H1 (cell line): ENCODE measurements around the gene VENTX. TPM values are rescaled to one million over a fixed set of nuclear protein-coding genes. Genes with fewer than 3 reads are reported as not detected.

ENCODE experiments used
- CTCF ChIA-PET: fragments of 300-600 bp; sonication (Branson Sonifier 250); formaldehyde crosslinking; loops from one replicate; lab custom pipeline; 2021; ENCODE audit not compliant: partially characterized antibody; lab: Charles Lee
- POLR2A ChIA-PET: fragments of 300-600 bp; sonication (Branson Sonifier 250); formaldehyde crosslinking; loops from one replicate; lab custom pipeline; 2021; ENCODE audit warnings: inconsistent platforms; ENCODE audit not compliant: partially characterized antibody; lab: Charles Lee
- DNase-seq, 2 experiments: peaks; one replicate each; pipeline versions ENCODE4 v3.0.0 to v3.0.0-alpha.2; 2010 to 2022; ENCODE audit warnings: low spot score in 2 of 2, low read depth in 1 of 2, mixed read lengths in 1 of 2
- FAIRE-seq: peaks from 2 replicates; lab custom pipeline; 2011; peaks lifted over from hg19 to GRCh38; lab: Jason Lieb, UNC
- H2AFZ ChIP-seq: 2 replicates; pipeline ENCODE4 v1.8.1; 2012; ENCODE audit warnings: low read length, inconsistent platforms
- H2AK5ac ChIP-seq: 2 replicates; pipeline ENCODE4 v1.6.1; 2013; ENCODE audit warnings: low read depth, low read length
- H2BK120ac ChIP-seq: replicated peaks from 2 replicates; pipeline ENCODE3; 2013; ENCODE audit warnings: low read depth, low read length, inconsistent platforms
- H2BK12ac ChIP-seq: 2 replicates; pipeline ENCODE4 v1.6.1; 2013; ENCODE audit warnings: low read depth, low read length
- H2BK15ac ChIP-seq: 2 replicates; pipeline ENCODE4 v1.6.1; 2013; ENCODE audit warnings: low read length
- H2BK20ac ChIP-seq: 2 replicates; pipeline ENCODE4 v1.6.1; 2013; ENCODE audit warnings: low read length
- H2BK5ac ChIP-seq: 2 replicates; pipeline ENCODE4 v1.6.1; 2013; ENCODE audit warnings: low read depth, low read length
- H3K14ac ChIP-seq: 2 replicates; pipeline ENCODE4 v1.6.1; 2013; ENCODE audit warnings: inconsistent platforms; ENCODE audit not compliant: insufficient read length
- H3K18ac ChIP-seq: 2 replicates; pipeline ENCODE4 v1.6.1; 2013; ENCODE audit warnings: low read length; ENCODE audit errors: extremely low read depth
- H3K23ac ChIP-seq: 2 replicates; pipeline ENCODE4 v1.6.1; 2013; ENCODE audit warnings: inconsistent platforms; ENCODE audit not compliant: insufficient read length
- H3K23me2 ChIP-seq: 2 replicates; pipeline ENCODE4 v1.6.1; 2013; ENCODE audit warnings: low read depth, low read length
- H3K27ac ChIP-seq: 2 replicates; pipeline ENCODE4 v1.6.1; 2011; ENCODE audit warnings: low read depth, low read length, inconsistent platforms
- H3K27me3 ChIP-seq, 4 experiments: replicated peaks in 1 of 4; 1 replicate in 1 of 4; 2 replicates in 3 of 4; pipeline versions ENCODE4 v1.6.1 to v1.8.1; 2011 to 2013; ENCODE audit warnings: low read length in 3 of 4, mild to moderate bottlenecking in 3 of 4, inconsistent platforms in 2 of 4, mixed read lengths in 2 of 4, moderate library complexity in 1 of 4; ENCODE audit not compliant: control insufficient read depth in 3 of 4, insufficient read depth in 3 of 4; ENCODE audit errors: extremely low read depth in 1 of 4
- H3K36me3 ChIP-seq, 4 experiments: 2 replicates each; pipeline versions ENCODE4 v1.6.1 to v1.8.1; 2011 to 2013; ENCODE audit warnings: mild to moderate bottlenecking in 4 of 4, low read length in 3 of 4, moderate library complexity in 2 of 4, control low read depth in 1 of 4, inconsistent platforms in 1 of 4; ENCODE audit not compliant: insufficient read depth in 4 of 4, control insufficient read depth in 2 of 4
- H3K4ac ChIP-seq: replicated peaks from 2 replicates; pipeline ENCODE3; 2013; ENCODE audit warnings: low read length, low read depth, mixed read lengths, inconsistent platforms; ENCODE audit not compliant: insufficient read length
- H3K4me1 ChIP-seq, 4 experiments: replicated peaks in 1 of 4; 1 replicate in 1 of 4; 2 replicates in 3 of 4; pipeline versions ENCODE4 v1.6.1 to v1.8.1; 2011 to 2013; ENCODE audit warnings: low read length in 3 of 4, inconsistent platforms in 2 of 4, mixed read lengths in 1 of 4; ENCODE audit not compliant: insufficient read depth in 4 of 4, control insufficient read depth in 3 of 4
- H3K4me2 ChIP-seq, 2 experiments: 2 replicates each; pipeline versions ENCODE4 v1.6.1 to v1.8.1; 2011 to 2013; ENCODE audit warnings: low read depth in 2 of 2, low read length in 2 of 2, control low read depth in 1 of 2, inconsistent platforms in 1 of 2, mild to moderate bottlenecking in 1 of 2; ENCODE audit not compliant: insufficient read depth in 1 of 2
- H3K4me3 ChIP-seq, 4 experiments: fragments of 200-600, 300-600 bp in 1 of 4; sonication (generic), shearing (Covaris generic), sonication (Bioruptor Twin) in 1 of 4; 2 replicates each; pipeline versions ENCODE4 v1.5.1 to v1.8.1; 2011 to 2016; ENCODE audit warnings: low read length in 4 of 4, low read depth in 3 of 4, control low read depth in 2 of 4, inconsistent platforms in 2 of 4, mild to moderate bottlenecking in 2 of 4, mixed read lengths in 1 of 4, moderate library complexity in 1 of 4; ENCODE audit not compliant: insufficient read depth in 2 of 4; ENCODE audit errors: extremely low read depth in 1 of 4
- H3K56ac ChIP-seq: replicated peaks from 2 replicates; pipeline ENCODE3; 2013; ENCODE audit warnings: low read depth, mild to moderate bottlenecking, mixed read lengths, low read length, inconsistent platforms; ENCODE audit not compliant: insufficient read length
- H3K79me1 ChIP-seq: 2 replicates; pipeline ENCODE4 v1.6.1; 2013; ENCODE audit warnings: low read depth, low read length, control low read depth
- H3K79me2 ChIP-seq, 2 experiments: 2 replicates each; pipeline versions ENCODE4 v1.6.1 to v1.8.1; 2012 to 2013; ENCODE audit warnings: low read length in 2 of 2, mild to moderate bottlenecking in 2 of 2, inconsistent platforms in 1 of 2; ENCODE audit not compliant: insufficient read depth in 2 of 2, control insufficient read depth in 1 of 2
- H3K9ac ChIP-seq, 4 experiments: replicated peaks in 1 of 4; 1 replicate in 1 of 4; 2 replicates in 3 of 4; pipeline versions ENCODE4 v1.6.1 to v1.8.1; 2011 to 2013; ENCODE audit warnings: low read depth in 3 of 4, low read length in 3 of 4, control low read depth in 2 of 4, mild to moderate bottlenecking in 2 of 4, moderate library complexity in 2 of 4, inconsistent platforms in 1 of 4; ENCODE audit errors: extremely low read depth in 1 of 4
- H3K9me3 ChIP-seq, 2 experiments: 2 replicates each; pipeline versions ENCODE4 v1.6.1 to v1.8.1; 2012 to 2013; ENCODE audit warnings: mild to moderate bottlenecking in 2 of 2, moderate library complexity in 2 of 2, control low read depth in 1 of 2, inconsistent platforms in 1 of 2, low read depth in 1 of 2, low read length in 1 of 2, mixed read lengths in 1 of 2; ENCODE audit not compliant: insufficient read depth in 2 of 2
- H4K20me1 ChIP-seq, 2 experiments: replicated peaks in 1 of 2; 2 replicates each; pipeline versions ENCODE3 to v1.8.1; 2011 to 2013; ENCODE audit warnings: inconsistent platforms in 2 of 2, low read length in 2 of 2, mild to moderate bottlenecking in 1 of 2; ENCODE audit not compliant: insufficient read depth in 2 of 2, control insufficient read depth in 1 of 2
- H4K5ac ChIP-seq: 2 replicates; pipeline ENCODE4 v1.6.1; 2013; ENCODE audit warnings: low read length, low read depth, mixed read lengths, inconsistent platforms; ENCODE audit not compliant: insufficient read length
- H4K8ac ChIP-seq: 2 replicates; pipeline ENCODE4 v1.8.0; 2013; ENCODE audit warnings: mild to moderate bottlenecking, moderate library complexity, low read length, inconsistent platforms; ENCODE audit not compliant: insufficient read depth; ENCODE audit errors: extremely low read depth
- H4K91ac ChIP-seq: replicated peaks from 2 replicates; pipeline ENCODE3; 2013; ENCODE audit warnings: low read length, mixed read lengths, inconsistent platforms; ENCODE audit not compliant: insufficient read length
- BCL11A ChIP-seq, 2 experiments: IDR thresholded peaks; one replicate each; pipeline ENCODE4 v1.6.1; 2011; ENCODE audit warnings: low read depth in 2 of 2, low read length in 2 of 2, mild to moderate bottlenecking in 2 of 2
- BRCA1 ChIP-seq: IDR thresholded peaks from 2 replicates; pipeline ENCODE4 v1.6.1; 2012; ENCODE audit warnings: low read depth, low read length, improper control_type of control experiment
- CHD1 ChIP-seq: IDR thresholded peaks from 2 replicates; pipeline ENCODE4 v1.6.1; 2012; ENCODE audit warnings: low read depth, low read length, improper control_type of control experiment
- KDM5A ChIP-seq: fragments of 200-600 bp; IDR thresholded peaks from 2 replicates; pipeline ENCODE4 v1.7.1; 2012; ENCODE audit warnings: mild to moderate bottlenecking, low read length, inconsistent platforms, mixed read lengths
- MAX ChIP-seq: IDR thresholded peaks from 2 replicates; pipeline ENCODE4 v1.6.1; 2012; ENCODE audit warnings: inconsistent platforms
- NANOG ChIP-seq: IDR thresholded peaks from 2 replicates; pipeline ENCODE4 v1.6.1; 2011; ENCODE audit warnings: low read length, low read depth, mild to moderate bottlenecking, inconsistent platforms; ENCODE audit not compliant: insufficient read depth, poor library complexity, severe bottlenecking
- RNF2 ChIP-seq: fragments of 200-900, 300-1000 bp; sonication (generic); IDR thresholded peaks from 2 replicates; pipeline ENCODE4 v1.7.1; 2016; ENCODE audit warnings: borderline replicate concordance, low read depth, mild to moderate bottlenecking, antibody characterized with exemption, low read length; ENCODE audit not compliant: poor library complexity, severe bottlenecking; ENCODE audit errors: missing control alignments
- RXRA ChIP-seq: IDR thresholded peaks from 2 replicates; pipeline ENCODE4 v1.6.1; 2011; ENCODE audit warnings: low read depth, mild to moderate bottlenecking, low read length, moderate library complexity; ENCODE audit not compliant: insufficient read depth
- SIN3A ChIP-seq, 2 experiments: IDR thresholded peaks in 1 of 2; conservative IDR thresholded peaks in 1 of 2; 2 replicates each; pipeline ENCODE4 v1.6.1; 2011 to 2012; ENCODE audit warnings: low read length in 2 of 2, improper control_type of control experiment in 1 of 2, low read depth in 1 of 2, mild to moderate bottlenecking in 1 of 2
- SIX5 ChIP-seq: IDR thresholded peaks from 2 replicates; pipeline ENCODE4 v1.6.1; 2011; ENCODE audit warnings: mild to moderate bottlenecking, low read depth, low read length
- SRF ChIP-seq: IDR thresholded peaks from 2 replicates; pipeline ENCODE4 v1.6.1; 2011; ENCODE audit warnings: mild to moderate bottlenecking, low read depth, low read length, moderate library complexity
- SUZ12 ChIP-seq: fragments of 200-600 bp; sonication (generic); IDR thresholded peaks from 2 replicates; pipeline ENCODE4 v1.6.1; 2012; ENCODE audit warnings: mild to moderate bottlenecking, inconsistent platforms, low read length, moderate library complexity, mixed read lengths
- TAF7 ChIP-seq: optimal IDR thresholded peaks from 2 replicates; pipeline ENCODE3; 2011; ENCODE audit warnings: low read depth, mild to moderate bottlenecking, inconsistent platforms, low read length, moderate library complexity, borderline replicate concordance
- WGBS, 2 experiments: shearing (Covaris generic) in 1 of 2; methylation state at CpG; one replicate each; pipeline versions ENCODE4 v1.1.6 to v1.1.7; 2013 to 2015; ENCODE audit warnings: low lambda C conversion rate in 2 of 2, mixed read lengths in 2 of 2, inconsistent platforms in 1 of 2, low coverage in 1 of 2, missing lambda C conversion rate in 1 of 2; ENCODE audit not compliant: insufficient replicate concordance in 2 of 2, insufficient coverage in 1 of 2, insufficient read length in 1 of 2; ENCODE audit errors: extremely low coverage in 1 of 2, missing lambda C conversion rate in 1 of 2; 5-methylcytosine and 5-hydroxymethylcytosine counted together
- polyA plus RNA-seq, 7 experiments: library from polyadenylated mRNA; depleted of rRNA in 3 of 7; stranded (reverse) in 5 of 7; unstranded in 2 of 7; fragments of >200 nt in 5 of 7; fragments of 200-250 nt in 2 of 7; gene quantifications; 1 replicate in 5 of 7; 2 replicates in 1 of 7; 4 replicates in 1 of 7; pipeline versions ENCODE4 v1.2.1 to v1.2.3, GENCODE V29; 2011 to 2013; ENCODE audit warnings: missing spikeins in 2 of 7, mixed read lengths in 2 of 7
- total RNA-seq: library from RNA; stranded (reverse); fragmentation: NEBNext Ultra II Directional; extraction: Animal tissue kit (Norgen Biotek cat#: 25700); gene quantifications from 2 replicates; pipeline ENCODE4 v1.2.1, GENCODE V29; 2021

VENTX gene
- total and polyA plus RNA-seq, 2 of the 8 experiments (the other 6 are each of a cell fraction or from before 2014, with no cell fraction given) = 5.6 TPM

- Histone ChIP-seq H2BK12ac (no peak overlapping the region), H3K36me3 (peaks cover 7 to 51% (median 23%) of the 10 kb centered on the region in 4 experiments)
- CTCF ChIA-PET = interaction anchor here (2.2 kb wide), 1 partner anchor 9 kb away, joined by 6 read pairs; no protein-coding TSS in a partner anchor
- no peak for TF ChIP-seq RXRA
- TF ChIP-seq NANOG = no peak
- TF ChIP-seq SIX5 = no peak
- TF ChIP-seq SIN3A (conservative IDR thresholded peaks at IDR 0.05 in 1 of 2, IDR thresholded peaks at IDR 0.05 in 1 of 2; ENCODE audit: low read depth in 1 of 2, low read length in 2 of 2) = no peak
- TF ChIP-seq CHD1 = no peak
- TF ChIP-seq BRCA1 = no peak
- TF ChIP-seq KDM5A = no peak
- no peak for TF ChIP-seq TAF7
- no peak for TF ChIP-seq SUZ12
- no peak for TF ChIP-seq BCL11A (IDR thresholded peaks at IDR 0.05; ENCODE audit: low read depth in 2 of 2, low read length in 2 of 2)
- no peak for TF ChIP-seq SRF
- TF ChIP-seq RNF2 = no peak
- TF ChIP-seq MAX = no peak
Measured at GRCh38 chr10:133286366-133286765, 48.7 kb downstream of the VENTX start.

More at GRCh38 chr10:133286366-133286765, 48.7 kb downstream of the VENTX start:
- H3K79me2 ChIP-seq = no peaks in the 10 kb centered on the region
- FAIRE-seq (no peak), DNase-seq (no peak)
- no peak overlapping the region for H2AK5ac ChIP-seq
- no peak overlapping the region for H4K8ac ChIP-seq
- no peak overlapping the region for H3K23ac ChIP-seq
- WGBS, 2 experiments = 88% methylated on average over 18 of the region's 18 CpGs; no CpG with 5 or more reads in 1 of the 2 experiments
- H2AFZ ChIP-seq = no peak overlapping the region
- H3K4ac ChIP-seq = no peak overlapping the region
- no peaks in the 10 kb centered on the region for H3K27me3 ChIP-seq
- H3K14ac ChIP-seq = no peak overlapping the region
- H3K9ac ChIP-seq = no peak overlapping the region
- no peak overlapping the region for H3K56ac ChIP-seq
- H3K18ac ChIP-seq = no peak overlapping the region
- H3K4me1 ChIP-seq = no peaks in the 10 kb centered on the region
- H4K91ac ChIP-seq = no peak overlapping the region
- H3K23me2 ChIP-seq = no peaks in the 10 kb centered on the region
- POLR2A ChIA-PET = no interaction called here
- no peaks in the 10 kb centered on the region for H3K9me3 ChIP-seq
- H4K20me1 ChIP-seq = peaks cover 0 to 7% of the 10 kb centered on the region in 2 experiments
- H2BK5ac ChIP-seq = no peak overlapping the region
- H3K4me2 ChIP-seq = no peak overlapping the region
- no peak overlapping the region for H3K4me3 ChIP-seq
- H2BK15ac ChIP-seq = no peak overlapping the region
- no peak overlapping the region for H4K5ac ChIP-seq
- no peak overlapping the region for H2BK20ac ChIP-seq
- H2BK120ac ChIP-seq = no peak overlapping the region
- H3K27ac ChIP-seq = no peak overlapping the region
- H3K79me1 ChIP-seq = no peaks in the 10 kb centered on the region
